ENCODE measurements around the gene ZNF773.

DNA sequence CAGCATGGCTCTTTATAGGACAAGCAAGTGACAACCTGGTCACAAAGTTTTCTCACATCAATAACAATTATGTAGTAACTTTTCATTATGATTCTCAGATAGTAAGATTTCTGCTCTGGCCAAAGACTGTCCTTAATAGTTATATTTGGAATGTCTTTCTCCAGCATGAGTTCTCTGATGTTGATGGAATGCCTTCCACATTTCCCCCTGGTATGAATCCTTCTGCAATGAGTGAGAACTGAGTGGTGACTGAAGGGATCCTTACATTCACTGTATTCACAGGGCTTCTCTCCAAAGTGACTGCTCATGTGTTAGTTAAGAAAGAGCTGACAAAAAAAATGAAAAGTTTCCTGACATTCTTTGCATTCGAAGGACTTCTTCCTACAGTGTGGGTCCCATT lies 46.8 kb downstream of the ZNF773 start:
- TF ChIP-seq, protein P1, sequence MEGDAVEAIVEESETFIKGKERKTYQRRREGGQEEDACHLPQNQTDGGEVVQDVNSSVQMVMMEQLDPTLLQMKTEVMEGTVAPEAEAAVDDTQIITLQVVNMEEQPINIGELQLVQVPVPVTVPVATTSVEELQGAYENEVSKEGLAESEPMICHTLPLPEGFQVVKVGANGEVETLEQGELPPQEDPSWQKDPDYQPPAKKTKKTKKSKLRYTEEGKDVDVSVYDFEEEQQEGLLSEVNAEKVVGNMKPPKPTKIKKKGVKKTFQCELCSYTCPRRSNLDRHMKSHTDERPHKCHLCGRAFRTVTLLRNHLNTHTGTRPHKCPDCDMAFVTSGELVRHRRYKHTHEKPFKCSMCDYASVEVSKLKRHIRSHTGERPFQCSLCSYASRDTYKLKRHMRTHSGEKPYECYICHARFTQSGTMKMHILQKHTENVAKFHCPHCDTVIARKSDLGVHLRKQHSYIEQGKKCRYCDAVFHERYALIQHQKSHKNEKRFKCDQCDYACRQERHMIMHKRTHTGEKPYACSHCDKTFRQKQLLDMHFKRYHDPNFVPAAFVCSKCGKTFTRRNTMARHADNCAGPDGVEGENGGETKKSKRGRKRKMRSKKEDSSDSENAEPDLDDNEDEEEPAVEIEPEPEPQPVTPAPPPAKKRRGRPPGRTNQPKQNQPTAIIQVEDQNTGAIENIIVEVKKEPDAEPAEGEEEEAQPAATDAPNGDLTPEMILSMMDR (IDR thresholded peaks at IDR 0.05), result no peak
- TF ChIP-seq JUND (IDR thresholded peaks at IDR 0.05) (no peak), EP300 (IDR thresholded peaks at IDR 0.05; ENCODE audit: borderline replicate concordance in 1 of 2, low read depth in 1 of 2, low read length in 1 of 2) (no peak), TEAD4 (IDR thresholded peaks at IDR 0.05; ENCODE audit: borderline replicate concordance, insufficient read depth) (no peak), POLR2AphosphoS5 (IDR thresholded peaks at IDR 0.05; ENCODE audit: low read depth, low read length) (no peak), NFIC (IDR thresholded peaks at IDR 0.05; ENCODE audit: borderline replicate concordance) (no peak), TAF1 (IDR thresholded peaks at IDR 0.05; ENCODE audit: borderline replicate concordance, low read depth, low read length) (no peak)
- TF ChIP-seq, protein P2, sequence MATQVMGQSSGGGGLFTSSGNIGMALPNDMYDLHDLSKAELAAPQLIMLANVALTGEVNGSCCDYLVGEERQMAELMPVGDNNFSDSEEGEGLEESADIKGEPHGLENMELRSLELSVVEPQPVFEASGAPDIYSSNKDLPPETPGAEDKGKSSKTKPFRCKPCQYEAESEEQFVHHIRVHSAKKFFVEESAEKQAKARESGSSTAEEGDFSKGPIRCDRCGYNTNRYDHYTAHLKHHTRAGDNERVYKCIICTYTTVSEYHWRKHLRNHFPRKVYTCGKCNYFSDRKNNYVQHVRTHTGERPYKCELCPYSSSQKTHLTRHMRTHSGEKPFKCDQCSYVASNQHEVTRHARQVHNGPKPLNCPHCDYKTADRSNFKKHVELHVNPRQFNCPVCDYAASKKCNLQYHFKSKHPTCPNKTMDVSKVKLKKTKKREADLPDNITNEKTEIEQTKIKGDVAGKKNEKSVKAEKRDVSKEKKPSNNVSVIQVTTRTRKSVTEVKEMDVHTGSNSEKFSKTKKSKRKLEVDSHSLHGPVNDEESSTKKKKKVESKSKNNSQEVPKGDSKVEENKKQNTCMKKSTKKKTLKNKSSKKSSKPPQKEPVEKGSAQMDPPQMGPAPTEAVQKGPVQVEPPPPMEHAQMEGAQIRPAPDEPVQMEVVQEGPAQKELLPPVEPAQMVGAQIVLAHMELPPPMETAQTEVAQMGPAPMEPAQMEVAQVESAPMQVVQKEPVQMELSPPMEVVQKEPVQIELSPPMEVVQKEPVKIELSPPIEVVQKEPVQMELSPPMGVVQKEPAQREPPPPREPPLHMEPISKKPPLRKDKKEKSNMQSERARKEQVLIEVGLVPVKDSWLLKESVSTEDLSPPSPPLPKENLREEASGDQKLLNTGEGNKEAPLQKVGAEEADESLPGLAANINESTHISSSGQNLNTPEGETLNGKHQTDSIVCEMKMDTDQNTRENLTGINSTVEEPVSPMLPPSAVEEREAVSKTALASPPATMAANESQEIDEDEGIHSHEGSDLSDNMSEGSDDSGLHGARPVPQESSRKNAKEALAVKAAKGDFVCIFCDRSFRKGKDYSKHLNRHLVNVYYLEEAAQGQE (IDR thresholded peaks at IDR 0.05; ENCODE audit: low read depth, low read length), result no peak

Data from SK-N-SH (cell line).